Naive thymus-derived CD4-positive, alpha-beta T cell (primary cell): Measurements from ENCODE around the gene PIM2. TPM values are rescaled to one million over a fixed set of nuclear protein-coding genes. Genes with fewer than 3 reads are reported as not detected.

ENCODE experiments used
- ATAC-seq: fragments of 150-1000 bp; cut with Tn5 transposase; 2 replicates; pipeline ENCODE4 v1.10.0; 2021; ENCODE audit warnings: mild to moderate bottlenecking, moderate library complexity
- CTCF ChIA-PET: fragments of 350-600 bp; sonication (Branson Sonifier 250); formaldehyde crosslinking; loops from one replicate; lab custom pipeline; 2021; ENCODE audit warnings: antibody characterized with exemption; lab: Charles Lee
- POLR2A ChIA-PET: fragments of 350-600 bp; sonication (Branson Sonifier 250); formaldehyde crosslinking; loops from one replicate; lab custom pipeline; 2021; ENCODE audit warnings: antibody characterized with exemption, inconsistent platforms; lab: Charles Lee
- DNase-seq, 9 donors: peaks; one replicate each; pipeline versions ENCODE4 v3.0.0 to v3.0.0-alpha.2; 2020 to 2022; ENCODE audit warnings: mixed read lengths in 1 of 9
- H3K27ac ChIP-seq: one replicate; pipeline ENCODE4 v1.7.0; 2013; ENCODE audit warnings: mild to moderate bottlenecking, low read depth, low read length, moderate library complexity
- H3K27me3 ChIP-seq, 2 donors: one replicate each; pipeline ENCODE4 v1.7.0; 2013; ENCODE audit warnings: low read length in 2 of 2, mild to moderate bottlenecking in 2 of 2, moderate library complexity in 2 of 2; ENCODE audit not compliant: control insufficient read depth in 2 of 2, insufficient read depth in 2 of 2
- H3K36me3 ChIP-seq, 3 experiments: 1 replicate in 2 of 3; 2 replicates in 1 of 3; pipeline ENCODE4 v1.7.0; 2013; ENCODE audit warnings: low read length in 3 of 3, mild to moderate bottlenecking in 3 of 3, moderate library complexity in 1 of 3; ENCODE audit not compliant: insufficient read depth in 3 of 3, control insufficient read depth in 2 of 3
- H3K4me1 ChIP-seq, 2 donors: one replicate each; pipeline ENCODE4 v1.7.0; 2013; ENCODE audit warnings: low read length in 2 of 2, mild to moderate bottlenecking in 2 of 2, moderate library complexity in 1 of 2; ENCODE audit not compliant: control insufficient read depth in 2 of 2, insufficient read depth in 2 of 2
- H3K4me3 ChIP-seq: 2 replicates; pipeline ENCODE4 v1.7.0; 2013; ENCODE audit warnings: mild to moderate bottlenecking, low read length
- H3K9me3 ChIP-seq, 3 experiments: 1 replicate in 2 of 3; 2 replicates in 1 of 3; pipeline ENCODE4 v1.7.0; 2013; ENCODE audit warnings: low read length in 3 of 3; ENCODE audit not compliant: control insufficient read depth in 2 of 3
- H3K27ac Mint-ChIP-seq, 9 donors: one replicate each; pipeline ENCODE4 v1.8.0; 2020 to 2022; ENCODE audit warnings: mixed read lengths in 9 of 9, mild to moderate bottlenecking in 8 of 9, moderate library complexity in 5 of 9, inconsistent platforms in 2 of 9
- H3K27me3 Mint-ChIP-seq, 5 donors: one replicate each; pipeline ENCODE4 v1.8.0; 2021 to 2022; ENCODE audit warnings: mixed read lengths in 5 of 5, mild to moderate bottlenecking in 1 of 5
- H3K36me3 Mint-ChIP-seq, 5 donors: one replicate each; pipeline ENCODE4 v1.8.0; 2020 to 2022; ENCODE audit warnings: mixed read lengths in 5 of 5, mild to moderate bottlenecking in 3 of 5, inconsistent platforms in 1 of 5
- H3K4me1 Mint-ChIP-seq, 7 donors: one replicate each; pipeline ENCODE4 v1.8.0; 2020 to 2022; ENCODE audit warnings: mixed read lengths in 7 of 7, mild to moderate bottlenecking in 3 of 7, inconsistent platforms in 1 of 7
- H3K4me3 Mint-ChIP-seq, 10 donors: one replicate each; pipeline ENCODE4 v1.8.0; 2020 to 2022; ENCODE audit warnings: mild to moderate bottlenecking in 10 of 10, mixed read lengths in 10 of 10, moderate library complexity in 6 of 10, inconsistent platforms in 2 of 10
- H3K9me3 Mint-ChIP-seq, 11 donors: one replicate each; pipeline ENCODE4 v1.8.0; 2020 to 2022; ENCODE audit warnings: mixed read lengths in 11 of 11, mild to moderate bottlenecking in 4 of 11, inconsistent platforms in 1 of 11, moderate library complexity in 1 of 11
- intact Hi-C, 2 donors: fragments of 100-400 bp; cut with micrococcal nuclease; formaldehyde crosslinking; loops; one replicate each; pipeline ENCODE4 v1.15.1; 2023
- polyA plus RNA-seq, 2 donors: library from polyadenylated mRNA; unstranded; fragments of 300-500 nt; fragmentation: Illumina TruSeq; gene quantifications; one replicate each; pipeline ENCODE4 v1.2.3, GENCODE V29; 2021
- total RNA-seq, 6 experiments: library from RNA in 5 of 6; stranded (reverse) in 5 of 6; gene quantifications; 1 replicate in 5 of 6; 2 replicates in 1 of 6; pipeline ENCODE4 v1.2.3 and lab custom pipeline; 2021 to 2026

The PIM2 gene
- total and polyA plus RNA-seq, 7 experiments from 2014 or later = 144 to 463 (median 295) TPM

DNA sequence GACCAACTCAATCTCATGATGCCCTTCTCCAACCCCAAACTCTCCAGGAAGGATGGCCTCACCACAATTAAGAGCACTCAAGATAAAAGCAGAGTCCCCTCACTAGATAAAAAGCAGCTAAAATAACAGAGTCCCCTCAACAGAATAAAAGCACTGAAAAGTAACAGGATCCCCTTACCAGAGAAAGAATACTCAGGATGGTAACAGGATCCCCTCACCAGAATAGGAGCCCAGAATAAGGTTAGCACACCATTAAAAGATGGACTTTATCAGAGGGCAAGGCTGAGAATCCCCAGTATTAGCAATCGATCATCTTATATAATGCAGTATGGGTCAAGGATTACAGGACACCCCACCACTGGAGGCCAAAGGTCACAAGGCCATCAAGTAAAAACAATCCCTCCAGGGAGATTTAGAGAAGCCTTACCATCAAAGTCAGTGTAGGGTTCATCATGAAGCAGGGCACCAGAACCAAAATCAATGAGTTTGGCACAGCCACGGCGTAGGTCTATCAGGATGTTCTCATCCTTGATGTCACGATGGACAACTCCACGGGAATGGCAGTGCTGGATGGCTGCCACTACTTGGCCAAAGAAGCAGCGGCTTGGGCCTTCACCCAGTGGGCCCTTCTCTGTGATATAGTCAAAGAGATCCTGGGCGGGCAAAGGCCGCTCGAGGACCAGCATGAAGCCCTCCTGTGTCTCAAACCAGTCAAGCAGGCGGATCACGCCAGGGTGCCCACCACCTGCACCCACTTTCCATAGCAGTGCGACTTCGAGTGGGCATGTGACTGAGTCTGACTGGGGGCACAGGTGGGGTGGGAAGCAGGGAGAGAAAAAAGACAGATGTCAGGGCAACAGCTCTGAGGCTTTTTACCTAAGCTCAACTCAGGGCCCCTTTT lies 4.0 kb downstream of the PIM2 start:
- Mint-ChIP-seq H3K36me3 (peaks cover 0 to 51% (median 30%) of the 10 kb centered on the region in 5 donors), H3K27me3 (peaks cover 0 to 8% (median 0%) of the 10 kb centered on the region in 5 donors), H3K4me3 (peak overlapping the region; percentile 87 to 99 (median 96)), H3K27ac (peak overlapping the region; percentile 19 to 94 (median 65)), H3K9me3 (peaks cover 0 to 14% (median 0%) of the 10 kb centered on the region in 11 donors), H3K4me1 (peaks cover 21 to 82% (median 52%) of the 10 kb centered on the region in 7 donors)
- Histone ChIP-seq H3K4me3 (peak overlapping the region; percentile 75), H3K4me1 (peaks cover 32 to 42% of the 10 kb centered on the region in 2 donors), H3K9me3 (no peaks in the 10 kb centered on the region), H3K36me3 (peaks cover 21 to 47% (median 25%) of the 10 kb centered on the region in 3 experiments), H3K27me3 (no peaks in the 10 kb centered on the region), H3K27ac (peak overlapping the region; percentile 42)
- ChIA-PET CTCF (interaction anchor here (1.9 kb wide), 1 partner anchor 22 kb away, joined by 10 read pairs; no protein-coding TSS in a partner anchor), POLR2A (interaction anchor here (1.1 to 15.7 kb wide), 6 partner anchors 13 to 42 kb away, joined by 3 to 432 read pairs (median 8); partner anchors contain the start of genes OTUD5, PQBP1 and TIMM17B)
- intact Hi-C loops = loop anchor here (5.0 kb wide), 5 partner anchors 58 to 1698 kb away; partner anchors contain the start of genes CDK16 (in 1 of the 2) and FTSJ1 (in 1 of the 2)
- ATAC-seq (no peak), DNase-seq (no peak)

DNA sequence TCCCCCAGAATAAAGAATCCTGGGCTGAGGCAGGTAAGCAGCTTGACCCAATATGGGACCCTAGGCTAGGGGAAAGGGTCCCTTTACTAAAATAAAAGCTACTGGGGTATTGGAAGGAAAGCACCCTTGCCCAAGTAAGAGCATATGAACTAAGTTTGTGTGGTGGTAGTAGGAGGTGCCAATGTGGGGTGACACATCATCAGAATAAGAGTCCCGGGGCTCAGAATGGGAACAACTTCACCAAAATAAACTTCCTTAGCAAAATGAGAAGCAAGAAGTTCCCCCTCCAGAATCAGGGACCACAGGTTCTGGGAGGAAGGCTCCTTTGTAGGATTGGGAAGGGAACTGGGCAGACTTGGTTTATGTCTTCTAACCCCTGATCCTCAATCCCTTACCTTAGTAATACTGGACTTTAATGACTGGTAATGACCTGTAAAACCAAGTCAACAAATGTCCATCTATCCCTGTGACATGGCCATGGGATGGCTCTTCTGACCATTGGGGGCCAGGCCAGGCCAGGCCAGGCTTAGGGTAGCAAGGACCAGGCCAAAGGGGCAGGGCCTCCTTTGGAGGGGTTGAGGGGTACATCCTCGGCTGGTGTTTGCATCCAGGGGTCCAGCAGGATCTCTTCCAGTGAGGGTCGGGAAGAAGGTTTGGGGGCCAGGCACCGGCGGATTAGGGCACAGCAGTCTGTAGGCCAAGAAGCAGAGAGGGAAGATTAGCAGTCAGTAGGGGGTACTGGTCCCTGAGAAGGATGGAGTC lies 5.0 kb downstream of the PIM2 start:
- ATAC-seq = no peak
- ChIA-PET CTCF (no interaction called here), POLR2A (interaction anchor here (0.6 to 15.7 kb wide), 4 partner anchors 11 to 28 kb away, joined by 4 to 432 read pairs (median 7); partner anchors contain the start of genes PQBP1 and TIMM17B)
- Histone ChIP-seq H3K4me3 (no peak overlapping the region), H3K36me3 (peaks cover 21 to 46% (median 25%) of the 10 kb centered on the region in 3 experiments), H3K4me1 (peaks cover 32 to 42% of the 10 kb centered on the region in 2 donors), H3K27ac (peak overlapping the region; percentile 76), H3K9me3 (no peaks in the 10 kb centered on the region), H3K27me3 (no peaks in the 10 kb centered on the region)
- Mint-ChIP-seq H3K4me1 (peaks cover 20 to 73% (median 46%) of the 10 kb centered on the region in 7 donors), H3K36me3 (peaks cover 0 to 47% (median 30%) of the 10 kb centered on the region in 5 donors), H3K4me3 (peak overlapping the region; percentile 62 to 99 (median 96)), H3K27ac (peak overlapping the region; percentile 19 to 80 (median 75)), H3K9me3 (peaks cover 0 to 12% (median 0%) of the 10 kb centered on the region in 11 donors), H3K27me3 (peaks cover 0 to 8% (median 0%) of the 10 kb centered on the region in 5 donors)
- intact Hi-C loops = loop anchor here in 1 of 2 donors (2.0 to 5.0 kb wide), 2 partner anchors 201 to 265 kb away; no protein-coding TSS in a partner anchor
- no peak for DNase-seq

DNA sequence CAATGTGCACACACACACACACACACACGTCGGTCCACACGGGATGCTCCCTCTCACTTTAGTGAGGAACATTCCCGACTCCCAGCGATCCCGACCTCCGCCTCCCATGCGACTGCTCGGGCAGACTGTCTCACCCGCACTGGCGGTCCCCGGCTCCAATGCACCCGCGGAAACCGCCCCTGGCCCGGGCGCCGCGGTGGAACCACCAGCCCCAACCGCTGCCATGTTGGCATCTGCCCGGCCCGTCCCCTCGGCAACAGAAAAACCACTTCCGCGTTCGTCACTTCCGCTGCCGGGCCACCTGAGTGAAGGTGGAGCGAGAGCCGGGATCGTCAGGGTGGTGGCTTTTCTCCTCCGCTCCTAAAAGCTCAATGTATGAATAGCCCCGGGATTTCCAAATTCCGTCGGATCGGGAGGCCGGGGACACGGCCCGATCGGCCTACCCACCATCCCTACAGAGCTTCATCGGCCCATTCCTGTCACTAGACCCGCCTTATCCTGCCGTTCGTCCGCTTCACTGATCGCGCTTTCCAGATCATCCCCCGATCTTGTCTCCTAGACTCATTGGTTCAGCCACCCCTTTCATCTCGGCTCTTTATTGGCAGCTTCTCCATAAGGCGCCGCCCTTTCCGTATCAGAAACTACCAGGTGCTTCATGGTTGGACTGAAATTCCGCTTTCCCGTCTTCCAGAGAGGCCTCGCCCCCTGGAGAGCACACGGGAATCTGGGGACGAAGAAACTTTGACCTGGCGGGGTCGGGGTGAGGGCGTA lies 7.2 kb downstream of the PIM2 start, which contains the start of gene SLC35A2:
SLC35A2 (minus strand) TSS at position 235 of the 771 bp plus-strand sequence; CDS start at position 225, 10 bp downstream.
- POLR2A ChIA-PET = interaction anchor here (0.8 to 15.7 kb wide), 18 partner anchors 9 to 372 kb away, joined by 3 to 432 read pairs (median 6); partner anchors contain the start of genes HDAC6, OTUD5, PQBP1 and TBC1D25
- peaks cover 0 to 30% (median 18%) of the 10 kb centered on the region in 5 donors for H3K36me3 Mint-ChIP-seq
- H3K9me3 Mint-ChIP-seq = peaks cover 0 to 12% (median 0%) of the 10 kb centered on the region in 11 donors
- CTCF ChIA-PET = interaction anchor here (1.0 to 1.8 kb wide), 3 partner anchors 20 to 263 kb away, joined by 3 to 6 read pairs (median 6); no protein-coding TSS in a partner anchor
- H3K9me3 ChIP-seq = no peaks in the 10 kb centered on the region
- peaks cover 13 to 31% (median 25%) of the 10 kb centered on the region in 3 experiments for H3K36me3 ChIP-seq
- H3K4me1 ChIP-seq = peaks cover 32 to 42% of the 10 kb centered on the region in 2 donors
- peaks cover 20 to 61% (median 42%) of the 10 kb centered on the region in 7 donors for H3K4me1 Mint-ChIP-seq
- H3K27ac Mint-ChIP-seq = peak within 1 kb of the TSS; percentile 86 to 98 (median 96)
- peak within 1 kb of the TSS; percentile 76 for H3K27ac ChIP-seq
- peak within 1 kb of the TSS; percentile 86 to 96 (median 90) for H3K4me3 Mint-ChIP-seq
- DNase-seq (peak; percentile 75 to 92 (median 90)), ATAC-seq (peak; percentile 78)
- peak within 1 kb of the TSS; percentile 77 for H3K4me3 ChIP-seq
- peaks cover 0 to 3% (median 0%) of the 10 kb centered on the region in 5 donors for H3K27me3 Mint-ChIP-seq
- no peaks in the 10 kb centered on the region for H3K27me3 ChIP-seq
- intact Hi-C loops = loop anchor here (1.0 to 5.0 kb wide), 8 partner anchors 8 to 263 kb away; partner anchors contain the start of genes PIM2 (in 1 of the 2), PQBP1 (in 1 of the 2) and TIMM17B (in 1 of the 2)

DNA sequence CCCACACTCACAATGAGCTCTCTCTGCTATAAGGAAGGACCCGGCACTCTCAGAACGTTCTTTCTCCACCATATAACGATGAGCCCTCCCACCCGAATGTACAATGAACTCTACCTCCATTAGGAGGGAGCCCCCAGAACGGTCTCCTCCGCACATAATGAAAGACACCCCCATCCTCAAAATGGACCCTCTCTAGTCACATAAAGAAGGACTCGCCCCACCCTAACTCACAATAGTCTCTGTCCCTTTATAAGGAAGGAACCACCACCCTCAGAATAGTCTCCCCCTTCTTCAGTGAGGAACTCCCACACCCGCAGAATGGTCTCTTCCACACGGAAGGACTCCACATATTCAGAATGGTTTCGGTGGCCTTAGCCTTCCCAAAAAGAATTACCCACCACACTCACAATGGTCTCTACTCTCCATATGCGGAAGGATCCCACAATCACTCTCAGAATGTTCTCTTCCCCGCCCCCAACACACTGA lies 7.9 kb downstream of the PIM2 start:
- H3K4me1 ChIP-seq = peaks cover 31 to 37% of the 10 kb centered on the region in 2 donors
- H3K27me3 Mint-ChIP-seq = peaks cover 0 to 3% (median 0%) of the 10 kb centered on the region in 5 donors
- POLR2A ChIA-PET = interaction anchor here (1.0 to 15.7 kb wide), 11 partner anchors 8 to 372 kb away, joined by 3 to 432 read pairs (median 8); partner anchors contain the start of genes OTUD5, PQBP1, TBC1D25 and TFE3
- H3K4me3 Mint-ChIP-seq = peak overlapping the region; percentile 86 to 96 (median 90)
- H3K36me3 Mint-ChIP-seq = peaks cover 0 to 27% (median 18%) of the 10 kb centered on the region in 5 donors
- H3K4me1 Mint-ChIP-seq = peaks cover 20 to 59% (median 42%) of the 10 kb centered on the region in 7 donors
- no peaks in the 10 kb centered on the region for H3K27me3 ChIP-seq
- peaks cover 0 to 12% (median 0%) of the 10 kb centered on the region in 11 donors for H3K9me3 Mint-ChIP-seq
- peaks cover 13 to 37% (median 24%) of the 10 kb centered on the region in 3 experiments for H3K36me3 ChIP-seq
- peak overlapping the region; percentile 86 to 98 (median 96) for H3K27ac Mint-ChIP-seq
- peak overlapping the region; percentile 77 for H3K4me3 ChIP-seq
- intact Hi-C loops = loop anchor here (1.0 to 5.0 kb wide), 7 partner anchors 8 to 235 kb away; partner anchors contain the start of genes PIM2 (in 1 of the 2), PQBP1 (in 1 of the 2) and TIMM17B (in 1 of the 2)
- no peaks in the 10 kb centered on the region for H3K9me3 ChIP-seq
- H3K27ac ChIP-seq = peak overlapping the region; percentile 76
- DNase-seq (no peak), ATAC-seq (peak; percentile 13)
- CTCF ChIA-PET = interaction anchor here (1.0 to 1.6 kb wide), 2 partner anchors 26 to 263 kb away, joined by 3 to 6 read pairs; no protein-coding TSS in a partner anchor
